Glomerular endothelial cell (primary cell): ENCODE results near the gene CYB5R4. TPM values are rescaled to one million over a fixed set of nuclear protein-coding genes. Genes with fewer than 3 reads are reported as not detected.

ENCODE experiments used
- DNase-seq: peaks from one replicate; pipeline ENCODE4 v3.0.0-alpha.2; 2011; ENCODE audit warnings: low read depth, low spot score; ENCODE audit errors: extremely low read depth
- total RNA-seq: library from RNA; depleted of rRNA; stranded (reverse); fragments of >200 nt; gene quantifications from 2 replicates; pipeline ENCODE4 v1.2.3, GENCODE V29; 2015

The CYB5R4 gene
- 9.3 and 12.0 TPM in 2 replicates for total RNA-seq

GRCh38 chr6:83859410-83860358 is at the start of gene CYB5R4:
CYB5R4 (plus strand) TSS chr6:83859689; CDS start chr6:83859783, 94 bp downstream.
- peak; percentile 76 for DNase-seq

GRCh38 chr6:83812595-83812994 is 46.9 kb upstream of the CYB5R4 start:
- no peak for DNase-seq

GRCh38 chr6:83815631-83816272 is 43.7 kb upstream of the CYB5R4 start:
- peak; percentile 72 for DNase-seq

- no peak for DNase-seq
These were observed 36.8 kb upstream of the CYB5R4 start for GRCh38 chr6:83822629-83823169.

- DNase-seq: no peak
These were observed 35.1 kb upstream of the CYB5R4 start for GRCh38 chr6:83824388-83824801.

GRCh38 chr6:83824831-83825230 is 34.7 kb upstream of the CYB5R4 start:
- no peak for DNase-seq

GRCh38 chr6:83827050-83827449 is 32.4 kb upstream of the CYB5R4 start:
- no peak for DNase-seq

- no peak for DNase-seq
These were observed 20.8 kb upstream of the CYB5R4 start for GRCh38 chr6:83838727-83839126.

- no peak for DNase-seq
These were observed 15.3 kb upstream of the CYB5R4 start for GRCh38 chr6:83844170-83844569.

- no peak for DNase-seq
These were observed 13.2 kb upstream of the CYB5R4 start for GRCh38 chr6:83846291-83846690.

- no peak for DNase-seq
These were observed 12.3 kb upstream of the CYB5R4 start for GRCh38 chr6:83847179-83847578.

- DNase-seq: no peak
These were observed 10.4 kb upstream of the CYB5R4 start for GRCh38 chr6:83849127-83849526.

- no peak for DNase-seq
These were observed 9.9 kb upstream of the CYB5R4 start for GRCh38 chr6:83849610-83850009.

- no peak for DNase-seq
These were observed 6.8 kb upstream of the CYB5R4 start for GRCh38 chr6:83852528-83853177.

- DNase-seq: no peak
These were observed 6.1 kb upstream of the CYB5R4 start, which contains the start of gene RIPPLY2 for GRCh38 chr6:83853178-83854000. RIPPLY2 (plus strand) TSS chr6:83853360; CDS start chr6:83853417, 57 bp downstream.

GRCh38 chr6:83854001-83854501 is 5.4 kb upstream of the CYB5R4 start:
- no peak for DNase-seq

- DNase-seq: no peak
These were observed 4.7 kb upstream of the CYB5R4 start for GRCh38 chr6:83854766-83855165.

GRCh38 chr6:83860359-83860755 is 868 bp downstream of the CYB5R4 start:
- no peak for DNase-seq

- DNase-seq: no peak
These were observed 1.4 kb downstream of the CYB5R4 start for GRCh38 chr6:83860782-83861495.
